Occipital lobe (tissue), 2 donors: ENCODE results near the gene ARG1. TPM values are rescaled to one million over a fixed set of nuclear protein-coding genes. Genes with fewer than 3 reads are reported as not detected.
A peak's percentile ranks its signal among the peaks of the same experiment; 100 is the strongest.

Experiments used
- DNase-seq: peaks from one replicate; lab custom pipeline; 2025; lab: John Stamatoyannopoulos, UW
- total RNA-seq: library from RNA; depleted of rRNA; stranded (reverse); fragments of >200 nt; gene quantifications from one replicate; pipeline ENCODE4 v1.2.3, GENCODE V29; 2014

Gene ARG1
- total RNA-seq, 1 donor from 2014 or later, result 0.94 TPM

DNA sequence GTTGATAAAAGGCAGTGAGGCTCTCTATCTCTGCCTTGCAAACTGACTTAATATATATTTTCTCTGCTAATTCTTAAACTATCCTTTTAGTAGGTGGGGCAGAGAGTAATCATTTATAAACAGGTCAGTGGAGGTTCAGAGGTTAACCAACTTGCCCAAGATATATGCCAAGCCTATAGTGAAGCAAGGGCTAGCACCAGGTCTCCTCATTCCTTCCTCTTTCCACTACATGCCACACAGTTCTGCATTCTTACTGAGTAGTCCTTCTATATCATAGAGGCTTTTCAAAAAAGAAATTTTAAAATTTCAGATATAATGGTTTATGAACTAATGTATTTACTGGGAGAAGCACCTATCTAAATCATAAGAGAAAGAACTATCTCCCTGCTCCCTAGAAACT is 8.5 kb downstream of the ARG1 start:
- DNase-seq, result no peak

DNA sequence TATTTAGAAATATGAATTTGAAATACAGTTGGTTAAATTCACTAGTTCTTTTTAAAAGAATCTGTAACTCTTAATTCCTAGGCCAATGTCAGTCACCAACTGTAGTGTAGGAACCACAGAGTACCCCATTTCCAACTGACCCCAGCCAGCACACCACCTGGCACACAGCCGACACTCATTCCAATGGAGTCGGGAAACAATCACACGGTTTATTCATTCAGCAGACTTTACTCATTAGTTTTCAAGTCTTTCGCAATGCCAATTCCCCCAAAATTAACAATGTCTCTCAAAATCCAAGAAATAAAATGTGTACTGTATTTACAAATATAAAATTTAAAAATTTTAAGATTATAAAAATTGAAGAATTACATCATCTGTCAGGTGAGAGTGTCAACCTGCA is 13.5 kb downstream of the ARG1 start:
- no peak for DNase-seq

DNA sequence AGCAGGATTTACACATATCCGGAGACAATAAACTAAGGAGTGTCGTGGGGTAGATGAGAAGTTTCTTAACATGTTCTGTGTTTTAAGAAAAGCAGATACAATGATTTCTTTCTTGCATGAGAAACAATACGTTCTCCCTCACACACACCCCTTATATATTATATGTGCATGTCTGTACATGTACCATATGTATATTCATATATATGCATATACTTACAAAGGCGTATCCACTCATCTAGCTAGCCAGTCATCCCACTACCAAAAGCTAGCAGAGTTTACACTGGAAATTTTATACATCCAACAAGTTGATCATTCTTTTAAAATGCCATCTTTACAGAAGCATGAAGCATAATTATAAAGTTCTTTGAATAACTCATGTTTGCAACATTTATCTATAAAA is 14.9 kb downstream of the ARG1 start:
- no peak for DNase-seq

DNA sequence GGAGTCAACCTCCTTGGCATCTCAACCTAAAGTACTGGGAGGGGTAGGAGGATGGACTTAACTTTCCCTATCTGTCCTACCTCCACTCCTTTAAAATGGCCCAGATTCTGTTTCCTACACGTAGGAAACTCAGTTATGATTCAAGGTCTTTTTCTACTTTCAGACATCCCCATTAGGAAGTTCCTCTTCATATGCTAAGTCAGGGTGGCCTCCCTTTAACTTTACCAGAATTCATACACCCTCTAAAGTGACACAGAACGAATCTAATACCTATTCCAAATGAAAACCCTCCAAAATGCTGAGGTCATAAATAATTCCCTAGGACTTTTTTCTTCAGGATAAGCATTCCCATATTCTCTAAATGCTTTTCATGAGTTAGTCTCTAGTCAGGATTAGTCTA is 15.6 kb downstream of the ARG1 start:
- DNase-seq, result no peak

DNA sequence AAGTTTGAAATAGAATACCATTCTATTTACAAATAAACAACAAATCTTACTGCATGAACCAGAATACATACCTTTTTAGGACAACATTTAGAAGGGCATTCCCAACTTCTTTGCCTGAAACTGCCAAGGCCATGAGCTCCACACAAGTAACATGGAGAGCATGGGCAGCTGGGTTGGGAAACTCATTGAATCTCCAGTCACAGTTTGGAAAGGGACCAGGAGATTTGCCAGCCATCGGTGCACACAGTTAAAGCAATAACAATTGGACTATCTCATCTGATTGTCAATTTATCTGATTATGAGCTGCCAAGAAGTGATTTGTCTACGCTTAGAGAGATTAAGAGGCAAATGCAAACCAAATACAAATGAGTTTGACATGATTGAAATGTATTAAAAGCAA is 19.9 kb downstream of the ARG1 start:
- DNase-seq, result no peak

DNA sequence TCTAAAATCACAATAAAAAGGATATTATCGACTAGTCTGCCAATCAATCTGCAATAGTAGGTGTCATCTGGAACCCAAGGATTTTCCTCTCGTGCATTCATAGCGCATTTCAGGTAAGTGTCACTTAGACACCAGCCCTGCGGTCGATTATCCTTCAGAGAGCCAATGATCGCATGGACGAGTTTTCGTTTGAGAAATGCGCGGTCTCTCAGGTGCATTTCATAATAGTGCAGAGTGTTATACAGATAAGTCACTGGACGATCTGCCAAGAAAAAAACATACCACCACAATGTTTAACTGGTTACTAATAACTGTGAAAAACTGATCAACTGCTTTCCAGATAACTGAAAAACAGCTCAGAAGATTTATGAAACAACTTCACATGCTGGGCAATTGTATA is 21.0 kb downstream of the ARG1 start:
- no peak for DNase-seq

DNA sequence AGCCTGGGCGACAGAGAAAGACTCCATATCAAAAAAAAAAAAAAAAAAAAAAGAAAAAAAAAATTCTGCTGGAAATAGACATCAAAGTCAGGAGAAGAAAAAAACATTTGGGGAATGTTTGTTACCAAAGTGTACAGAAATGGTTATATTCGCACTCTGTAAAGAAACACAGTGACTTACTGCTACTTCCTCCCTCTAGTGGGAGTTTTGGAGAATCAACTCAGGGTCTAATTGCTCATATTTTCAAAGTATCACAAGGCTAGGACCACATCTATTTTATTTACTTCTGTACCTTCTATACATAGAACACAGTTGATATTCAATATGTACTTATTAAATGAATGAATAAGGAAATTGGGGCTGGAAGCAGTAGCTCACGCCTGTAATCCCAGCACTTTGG is 24.4 kb downstream of the ARG1 start:
- DNase-seq, result no peak

DNA sequence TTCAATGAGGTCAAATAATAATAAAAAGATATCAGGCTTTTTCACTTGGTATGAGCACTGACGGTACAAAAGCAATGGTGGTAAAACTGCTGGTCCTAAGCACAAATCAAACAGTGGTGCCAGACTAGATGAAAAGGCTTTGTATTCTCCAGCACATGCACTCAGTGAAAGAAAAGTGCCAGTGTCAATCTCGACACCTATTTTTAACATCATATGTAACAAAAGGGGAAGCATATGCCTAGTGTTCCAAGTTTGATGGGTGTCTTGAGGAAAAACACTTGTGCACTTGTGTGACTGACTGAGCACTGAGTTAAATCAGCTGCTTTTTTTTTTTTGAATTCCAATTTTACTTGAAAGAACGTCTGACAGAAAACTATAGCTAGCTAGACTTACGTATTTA is 27.7 kb downstream of the ARG1 start:
- no peak for DNase-seq

DNA sequence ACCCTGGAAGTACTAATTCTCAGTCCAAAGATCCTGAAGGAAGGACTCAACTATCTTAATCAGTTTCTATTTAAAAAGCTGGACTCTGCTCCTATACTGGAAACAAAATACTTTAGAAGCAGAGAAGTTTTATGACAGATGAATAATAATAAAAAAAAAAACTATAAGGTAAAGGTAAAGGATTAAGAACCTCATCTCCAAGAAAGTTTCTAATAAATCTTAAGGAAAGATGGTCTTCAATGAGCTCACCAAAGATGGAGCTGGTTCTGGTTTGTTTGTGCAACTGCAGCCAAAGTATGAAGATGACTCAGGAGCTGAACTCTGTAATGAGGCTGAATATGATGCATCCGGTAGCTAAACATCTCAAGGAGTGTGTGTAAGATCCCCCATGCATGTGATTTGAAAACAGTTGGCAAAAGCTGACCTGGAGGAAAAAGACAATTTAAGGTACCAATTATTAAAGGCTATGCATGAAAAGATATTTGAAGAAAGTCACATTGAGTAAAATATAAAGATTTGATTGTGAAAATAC is 29.8 kb downstream of the ARG1 start:
- DNase-seq, result no peak

DNA sequence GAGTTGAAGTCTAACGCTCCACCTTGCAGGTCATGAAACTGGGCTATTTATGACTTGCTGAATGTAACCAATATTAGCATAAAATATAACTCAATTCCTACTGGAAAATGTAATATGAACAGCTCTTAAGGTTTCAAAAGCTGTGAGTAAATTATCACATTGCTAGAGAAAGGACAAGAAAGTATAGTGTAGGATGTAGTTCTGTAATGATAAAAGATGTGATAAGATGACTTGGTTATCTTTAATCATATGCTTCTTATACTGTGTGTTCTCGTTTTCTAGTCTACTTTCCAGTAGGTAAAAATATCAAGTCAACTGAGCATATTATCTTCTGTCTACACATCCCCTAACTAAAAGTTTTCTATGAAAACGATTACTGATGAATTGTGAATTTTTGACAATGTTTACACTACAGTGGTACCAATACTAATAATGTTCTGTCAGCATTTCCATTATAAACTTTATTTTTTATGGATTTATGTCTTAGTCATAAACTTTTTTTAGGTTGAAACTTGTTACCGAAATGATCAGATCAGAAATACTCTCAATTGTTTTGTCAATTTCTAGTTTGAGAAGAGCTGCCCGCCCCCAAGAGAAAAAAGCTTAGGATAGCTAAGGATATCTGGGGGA is 40.4 kb downstream of the ARG1 start:
- DNase-seq, result no peak

DNA sequence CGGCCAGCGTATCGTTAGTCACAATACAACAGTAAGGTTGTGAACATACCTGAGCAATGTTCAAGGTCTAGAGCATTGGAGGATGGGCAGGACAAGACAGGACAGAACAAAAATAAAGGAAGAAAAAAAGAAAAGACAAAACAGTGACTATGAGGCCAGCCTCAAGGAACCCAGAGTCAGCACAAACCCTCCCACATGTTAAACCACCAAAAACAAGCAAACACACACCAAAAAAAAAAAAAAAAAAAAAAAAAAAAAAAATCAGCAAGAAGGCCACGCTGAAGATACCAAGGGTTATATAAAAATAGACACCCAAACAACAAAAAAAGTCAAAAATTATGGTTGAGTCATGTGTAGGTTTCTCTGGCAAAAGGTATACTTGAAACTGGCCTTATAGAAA is 42.2 kb downstream of the ARG1 start:
- no peak for DNase-seq

DNA sequence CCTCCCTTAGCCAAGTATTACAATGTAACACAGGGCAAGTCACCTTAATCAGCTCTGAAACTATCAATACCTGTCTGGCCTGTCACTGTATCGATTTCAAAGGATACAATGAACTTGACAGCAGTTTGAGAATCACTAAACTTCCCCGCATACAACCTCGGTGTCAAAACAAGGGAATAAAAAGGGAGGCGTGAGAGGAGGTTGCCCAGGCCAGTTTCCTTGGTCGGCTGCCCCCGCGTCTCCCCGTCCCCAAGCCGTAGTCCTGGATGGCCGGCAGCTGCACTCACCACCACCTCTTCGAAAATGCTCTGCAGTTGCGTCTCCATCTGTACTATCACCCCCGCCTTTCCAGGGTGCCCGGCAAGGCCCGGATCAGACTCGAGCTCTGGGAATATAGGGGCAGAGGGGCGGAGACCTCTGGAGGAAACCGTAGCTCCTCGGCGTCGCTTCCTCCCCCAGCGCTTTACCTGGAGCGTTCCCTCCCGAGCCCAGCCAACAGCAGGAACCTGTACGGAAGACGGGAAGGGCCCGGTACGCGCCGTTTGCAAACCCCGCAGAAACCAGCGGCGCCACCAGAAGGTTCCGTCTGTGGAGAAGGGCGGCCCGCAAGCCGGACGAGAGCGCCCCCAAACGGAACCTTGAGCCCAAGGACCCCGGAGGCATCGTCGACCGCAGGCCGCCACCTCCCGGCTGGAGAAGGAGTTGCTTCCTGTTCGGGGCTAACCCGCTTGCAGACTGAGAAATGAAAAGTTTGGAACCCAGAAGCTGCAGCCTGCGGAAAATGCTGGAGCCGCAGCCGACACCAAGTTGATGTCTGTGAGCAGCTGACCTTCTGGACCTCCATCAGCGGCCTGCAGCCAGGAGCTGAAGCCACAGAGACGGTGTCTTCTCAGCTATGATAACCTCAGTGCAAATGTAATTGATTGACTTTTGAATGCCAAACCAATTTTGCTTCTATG is 55.0 kb downstream of the ARG1 start, which contains the start of gene MED23:
Gene MED23, minus strand, starts transcription at position 519 of the 959 bp plus-strand sequence. Its CDS starts 193 bp downstream, at position 326.
- peak; percentile 93 for DNase-seq

DNA sequence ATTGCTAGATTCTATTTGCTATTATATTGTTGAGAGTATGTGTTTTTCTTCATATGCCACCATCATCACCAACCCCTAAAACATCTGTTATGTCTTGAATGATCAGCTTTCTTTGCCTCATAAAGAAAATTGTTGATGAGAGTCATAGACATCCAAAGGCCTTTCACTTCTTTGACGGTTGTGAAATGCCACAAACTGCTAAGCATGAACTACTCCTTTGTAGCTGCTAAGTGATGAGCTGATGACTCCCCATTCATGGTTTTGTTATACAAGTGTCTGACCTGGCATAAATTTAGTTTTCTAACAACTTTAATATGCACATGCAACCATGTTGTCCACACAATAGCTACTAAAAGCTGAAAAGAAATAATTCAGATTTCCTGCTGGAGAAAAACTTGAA is 55.7 kb downstream of the ARG1 start:
- DNase-seq, result no peak

DNA sequence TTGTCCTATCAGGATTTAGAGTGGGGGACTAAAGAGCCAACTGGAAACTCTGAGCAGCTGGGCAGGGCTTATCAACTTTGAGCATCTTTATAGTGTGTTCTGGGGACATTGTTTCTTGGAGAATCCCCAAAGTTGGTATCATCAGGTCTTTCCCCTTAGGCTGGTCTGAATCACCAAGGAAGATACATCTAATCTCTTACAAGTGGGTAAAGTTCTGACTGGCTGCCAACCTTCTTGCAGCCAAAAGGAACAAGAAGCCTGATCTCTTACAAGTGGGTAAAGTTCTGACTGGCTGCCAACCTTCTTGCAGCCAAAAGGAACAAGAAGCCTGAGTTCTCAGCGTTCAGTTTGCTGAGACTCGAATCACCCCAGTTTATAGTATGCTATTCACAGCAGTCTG is 56.6 kb downstream of the ARG1 start:
- DNase-seq, result no peak

DNA sequence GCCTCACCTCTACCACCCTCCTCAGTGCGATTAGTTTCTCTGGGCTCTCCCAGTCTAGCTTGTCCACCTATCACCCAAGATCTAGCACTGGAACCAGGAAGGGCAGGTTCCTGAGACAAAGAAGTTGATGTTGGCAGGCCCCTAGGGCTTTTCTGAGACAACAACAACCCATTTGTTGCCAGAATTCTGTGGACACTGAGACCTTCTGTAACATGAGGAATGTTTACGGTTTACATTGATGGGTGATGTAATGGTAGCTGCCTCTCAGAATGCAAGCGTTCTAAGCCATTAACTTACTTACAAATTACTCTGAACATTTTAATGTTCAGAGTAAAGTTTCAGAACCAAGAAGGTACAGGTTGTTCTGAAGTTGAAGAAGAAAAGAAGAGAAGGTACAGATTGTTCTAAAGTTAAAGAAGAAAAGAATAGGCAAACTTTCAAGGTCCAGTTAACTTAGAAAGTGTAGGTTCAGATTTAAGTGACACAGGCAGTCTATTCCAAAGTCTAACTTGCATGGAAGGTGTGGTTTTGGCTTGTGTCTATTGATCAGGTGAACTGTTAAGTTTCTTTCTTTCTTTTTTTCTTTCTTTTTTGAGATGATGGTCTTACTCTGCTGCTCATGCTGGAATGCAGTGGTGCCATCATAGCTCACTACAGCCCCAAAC is 58.7 kb downstream of the ARG1 start:
- DNase-seq, result no peak

Other genes starting within 250 kb of the ARG1 start
- gene MED23, start 55.0 kb downstream of the ARG1 start, total RNA-seq, result 71.3 TPM
- 0.47 TPM for gene ENPP3, start 64.1 kb downstream of the ARG1 start, total RNA-seq
- gene OR2A4, start 128.2 kb downstream of the ARG1 start, total RNA-seq, result not detected
- not detected for gene CTAGE9, start 137.8 kb downstream of the ARG1 start, total RNA-seq
- gene ENPP1, start 234.8 kb downstream of the ARG1 start, total RNA-seq, result 0.47 TPM